Fibroblast of skin of left biceps (primary cell): Measurements from ENCODE around the gene G6PC1.

Experiments used
- DNase-seq, 2 experiments: peaks; one replicate each; pipeline ENCODE4 v3.0.0-alpha.2; 2013; ENCODE audit warnings: low read depth in 2 of 2

The G6PC1 gene

GRCh38 chr17:42937712-42938596 lies 37.4 kb downstream of the G6PC1 start:
- DNase-seq: peak; percentile 13 to 16

GRCh38 chr17:42944211-42944610 lies 43.6 kb downstream of the G6PC1 start:
- no peak for DNase-seq

GRCh38 chr17:42946812-42947211 lies 46.2 kb downstream of the G6PC1 start:
- DNase-seq: no peak

- no peak for DNase-seq
Measured at GRCh38 chr17:42950044-42950783, 49.6 kb downstream of the G6PC1 start.
